H1 (cell line): ENCODE results near the gene LYPD3. TPM values are rescaled to one million over a fixed set of nuclear protein-coding genes. Genes with fewer than 3 reads are reported as not detected.

Experiments used
- BCL11A ChIP-seq, 2 experiments: IDR thresholded peaks; one replicate each; pipeline ENCODE4 v1.6.1; 2011; ENCODE audit warnings: low read depth in 2 of 2, low read length in 2 of 2, mild to moderate bottlenecking in 2 of 2
- CBX5 ChIP-seq: fragments of 300-800, 300-1000 bp; sonication (generic); IDR thresholded peaks from 2 replicates; pipeline ENCODE4 v1.7.1; 2016; ENCODE audit warnings: antibody characterized with exemption, low read length, low read depth
- JUN ChIP-seq: IDR thresholded peaks from 2 replicates; pipeline ENCODE4 v1.6.1; 2011; ENCODE audit warnings: low read depth, mild to moderate bottlenecking, improper control_type of control experiment, low read length
- NRF1 ChIP-seq: IDR thresholded peaks from 2 replicates; pipeline ENCODE4 v1.6.1; 2011; ENCODE audit warnings: mild to moderate bottlenecking, low read depth, low read length, improper control_type of control experiment
- RBBP5 ChIP-seq: IDR thresholded peaks from 2 replicates; pipeline ENCODE4 v1.7.1; 2012; ENCODE audit warnings: low read depth, mild to moderate bottlenecking, inconsistent platforms, low read length, moderate library complexity, borderline replicate concordance
- TAF1 ChIP-seq: IDR thresholded peaks from 2 replicates; pipeline ENCODE4 v1.6.1; 2011; ENCODE audit warnings: mild to moderate bottlenecking, low read depth, low read length
- YY1 ChIP-seq: IDR thresholded peaks from 2 replicates; pipeline ENCODE4 v1.6.1; 2011; ENCODE audit warnings: low read depth, mild to moderate bottlenecking, low read length
- polyA plus RNA-seq, 7 experiments: library from polyadenylated mRNA; depleted of rRNA in 3 of 7; stranded (reverse) in 5 of 7; unstranded in 2 of 7; fragments of >200 nt in 5 of 7; fragments of 200-250 nt in 2 of 7; gene quantifications; 1 replicate in 5 of 7; 2 replicates in 1 of 7; 4 replicates in 1 of 7; pipeline versions ENCODE4 v1.2.1 to v1.2.3, GENCODE V29; 2011 to 2013; ENCODE audit warnings: missing spikeins in 2 of 7, mixed read lengths in 2 of 7
- total RNA-seq: library from RNA; stranded (reverse); fragmentation: NEBNext Ultra II Directional; extraction: Animal tissue kit (Norgen Biotek cat#: 25700); gene quantifications from 2 replicates; pipeline ENCODE4 v1.2.1, GENCODE V29; 2021
- TF ChIP-seq, protein P1 (sequence below): IDR thresholded peaks from 2 replicates; pipeline ENCODE4 v1.6.1; 2011; ENCODE audit warnings: low read length, improper control_type of control experiment

Gene LYPD3
- total and polyA plus RNA-seq, 2 of the 8 experiments (the other 6 are each of a cell fraction or from before 2014, with no cell fraction given) = 4.1 to 16.4 TPM

GRCh38 chr19:43422689-43423066, 42.7 kb downstream of the LYPD3 start (continued):
- TF ChIP-seq, protein P1, sequence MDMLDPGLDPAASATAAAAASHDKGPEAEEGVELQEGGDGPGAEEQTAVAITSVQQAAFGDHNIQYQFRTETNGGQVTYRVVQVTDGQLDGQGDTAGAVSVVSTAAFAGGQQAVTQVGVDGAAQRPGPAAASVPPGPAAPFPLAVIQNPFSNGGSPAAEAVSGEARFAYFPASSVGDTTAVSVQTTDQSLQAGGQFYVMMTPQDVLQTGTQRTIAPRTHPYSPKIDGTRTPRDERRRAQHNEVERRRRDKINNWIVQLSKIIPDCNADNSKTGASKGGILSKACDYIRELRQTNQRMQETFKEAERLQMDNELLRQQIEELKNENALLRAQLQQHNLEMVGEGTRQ = no peak
- no peak for TF ChIP-seq BCL11A (IDR thresholded peaks at IDR 0.05; ENCODE audit: low read depth in 2 of 2, low read length in 2 of 2)
- no peak for TF ChIP-seq RBBP5
- TF ChIP-seq YY1 = no peak
- no peak for TF ChIP-seq TAF1
- TF ChIP-seq CBX5 = no peak
- TF ChIP-seq NRF1 = no peak
- TF ChIP-seq JUN = no peak
